ENCODE results near the gene VAC14. TPM values are rescaled to one million over a fixed set of nuclear protein-coding genes. Genes with fewer than 3 reads are reported as not detected.

The VAC14 gene
- polyA plus RNA-seq, 1 of the 3 experiments (the other 2 are of a cell fraction) = 33.2 TPM

DNA sequence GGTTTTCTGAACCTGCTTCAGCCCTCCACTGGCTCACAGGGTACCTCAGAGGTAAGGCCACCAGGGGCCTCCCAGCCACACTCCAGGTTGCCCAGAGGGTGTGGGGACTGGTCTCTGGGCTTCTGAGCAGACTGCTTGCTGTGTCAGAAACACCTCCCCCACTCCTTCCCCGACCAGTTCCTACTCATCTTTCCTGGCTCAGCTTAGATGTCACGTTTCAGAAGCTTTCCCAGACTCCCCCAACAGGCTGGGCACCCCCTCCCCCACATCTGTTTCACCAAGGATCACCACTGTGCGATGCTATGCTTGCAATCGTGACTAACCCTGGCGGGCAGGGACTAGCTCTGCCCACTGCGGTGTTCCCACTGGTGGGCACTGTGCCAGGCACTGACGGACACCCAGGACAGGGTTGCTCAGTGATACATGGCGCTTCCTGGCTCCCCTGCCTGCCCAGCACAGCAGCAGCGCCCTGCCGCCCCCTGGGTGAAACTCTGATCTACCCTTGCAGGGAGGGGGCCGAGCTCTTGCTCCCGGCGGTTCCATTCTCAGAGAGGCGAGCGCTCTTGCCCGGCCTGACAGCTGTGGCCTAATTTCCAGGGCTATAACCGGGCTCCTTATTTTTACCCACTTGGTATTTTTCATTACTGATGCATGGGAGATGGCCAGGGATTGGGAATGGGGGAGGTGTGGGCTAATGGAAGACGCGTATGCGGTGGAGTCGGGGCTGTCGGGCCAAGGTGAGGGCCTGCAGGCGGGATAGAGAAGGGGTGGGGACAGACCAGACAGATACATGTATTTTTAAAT is 85.7 kb downstream of the VAC14 start (continued):
- TF ChIP-seq, protein P1, sequence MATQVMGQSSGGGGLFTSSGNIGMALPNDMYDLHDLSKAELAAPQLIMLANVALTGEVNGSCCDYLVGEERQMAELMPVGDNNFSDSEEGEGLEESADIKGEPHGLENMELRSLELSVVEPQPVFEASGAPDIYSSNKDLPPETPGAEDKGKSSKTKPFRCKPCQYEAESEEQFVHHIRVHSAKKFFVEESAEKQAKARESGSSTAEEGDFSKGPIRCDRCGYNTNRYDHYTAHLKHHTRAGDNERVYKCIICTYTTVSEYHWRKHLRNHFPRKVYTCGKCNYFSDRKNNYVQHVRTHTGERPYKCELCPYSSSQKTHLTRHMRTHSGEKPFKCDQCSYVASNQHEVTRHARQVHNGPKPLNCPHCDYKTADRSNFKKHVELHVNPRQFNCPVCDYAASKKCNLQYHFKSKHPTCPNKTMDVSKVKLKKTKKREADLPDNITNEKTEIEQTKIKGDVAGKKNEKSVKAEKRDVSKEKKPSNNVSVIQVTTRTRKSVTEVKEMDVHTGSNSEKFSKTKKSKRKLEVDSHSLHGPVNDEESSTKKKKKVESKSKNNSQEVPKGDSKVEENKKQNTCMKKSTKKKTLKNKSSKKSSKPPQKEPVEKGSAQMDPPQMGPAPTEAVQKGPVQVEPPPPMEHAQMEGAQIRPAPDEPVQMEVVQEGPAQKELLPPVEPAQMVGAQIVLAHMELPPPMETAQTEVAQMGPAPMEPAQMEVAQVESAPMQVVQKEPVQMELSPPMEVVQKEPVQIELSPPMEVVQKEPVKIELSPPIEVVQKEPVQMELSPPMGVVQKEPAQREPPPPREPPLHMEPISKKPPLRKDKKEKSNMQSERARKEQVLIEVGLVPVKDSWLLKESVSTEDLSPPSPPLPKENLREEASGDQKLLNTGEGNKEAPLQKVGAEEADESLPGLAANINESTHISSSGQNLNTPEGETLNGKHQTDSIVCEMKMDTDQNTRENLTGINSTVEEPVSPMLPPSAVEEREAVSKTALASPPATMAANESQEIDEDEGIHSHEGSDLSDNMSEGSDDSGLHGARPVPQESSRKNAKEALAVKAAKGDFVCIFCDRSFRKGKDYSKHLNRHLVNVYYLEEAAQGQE (IDR thresholded peaks at IDR 0.05; ENCODE audit: low read depth, low read length) = peak; percentile 20; the same call in 1 of the 2 replicates
- TF ChIP-seq, protein P2, sequence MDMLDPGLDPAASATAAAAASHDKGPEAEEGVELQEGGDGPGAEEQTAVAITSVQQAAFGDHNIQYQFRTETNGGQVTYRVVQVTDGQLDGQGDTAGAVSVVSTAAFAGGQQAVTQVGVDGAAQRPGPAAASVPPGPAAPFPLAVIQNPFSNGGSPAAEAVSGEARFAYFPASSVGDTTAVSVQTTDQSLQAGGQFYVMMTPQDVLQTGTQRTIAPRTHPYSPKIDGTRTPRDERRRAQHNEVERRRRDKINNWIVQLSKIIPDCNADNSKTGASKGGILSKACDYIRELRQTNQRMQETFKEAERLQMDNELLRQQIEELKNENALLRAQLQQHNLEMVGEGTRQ (IDR thresholded peaks at IDR 0.05; ENCODE audit: borderline replicate concordance, low read depth, low read length) = no peak
- TF ChIP-seq, protein P3, sequence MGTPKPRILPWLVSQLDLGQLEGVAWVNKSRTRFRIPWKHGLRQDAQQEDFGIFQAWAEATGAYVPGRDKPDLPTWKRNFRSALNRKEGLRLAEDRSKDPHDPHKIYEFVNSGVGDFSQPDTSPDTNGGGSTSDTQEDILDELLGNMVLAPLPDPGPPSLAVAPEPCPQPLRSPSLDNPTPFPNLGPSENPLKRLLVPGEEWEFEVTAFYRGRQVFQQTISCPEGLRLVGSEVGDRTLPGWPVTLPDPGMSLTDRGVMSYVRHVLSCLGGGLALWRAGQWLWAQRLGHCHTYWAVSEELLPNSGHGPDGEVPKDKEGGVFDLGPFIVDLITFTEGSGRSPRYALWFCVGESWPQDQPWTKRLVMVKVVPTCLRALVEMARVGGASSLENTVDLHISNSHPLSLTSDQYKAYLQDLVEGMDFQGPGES (IDR thresholded peaks at IDR 0.05; ENCODE audit: low read depth, low read length) = no peak
- TF ChIP-seq POLR2AphosphoS5 (IDR thresholded peaks at IDR 0.05; ENCODE audit: low read depth, low read length) = peak; percentile 50
- peak; percentile 90; the same call in 1 of the 2 replicates for TF ChIP-seq RXRA (IDR thresholded peaks at IDR 0.05; ENCODE audit: borderline replicate concordance, low read depth)
- no peak; the same call in 1 of the 2 replicates for TF ChIP-seq GATA2 (CRISPR knock-in tag; IDR thresholded peaks at IDR 0.05)
- TF ChIP-seq, protein P4, sequence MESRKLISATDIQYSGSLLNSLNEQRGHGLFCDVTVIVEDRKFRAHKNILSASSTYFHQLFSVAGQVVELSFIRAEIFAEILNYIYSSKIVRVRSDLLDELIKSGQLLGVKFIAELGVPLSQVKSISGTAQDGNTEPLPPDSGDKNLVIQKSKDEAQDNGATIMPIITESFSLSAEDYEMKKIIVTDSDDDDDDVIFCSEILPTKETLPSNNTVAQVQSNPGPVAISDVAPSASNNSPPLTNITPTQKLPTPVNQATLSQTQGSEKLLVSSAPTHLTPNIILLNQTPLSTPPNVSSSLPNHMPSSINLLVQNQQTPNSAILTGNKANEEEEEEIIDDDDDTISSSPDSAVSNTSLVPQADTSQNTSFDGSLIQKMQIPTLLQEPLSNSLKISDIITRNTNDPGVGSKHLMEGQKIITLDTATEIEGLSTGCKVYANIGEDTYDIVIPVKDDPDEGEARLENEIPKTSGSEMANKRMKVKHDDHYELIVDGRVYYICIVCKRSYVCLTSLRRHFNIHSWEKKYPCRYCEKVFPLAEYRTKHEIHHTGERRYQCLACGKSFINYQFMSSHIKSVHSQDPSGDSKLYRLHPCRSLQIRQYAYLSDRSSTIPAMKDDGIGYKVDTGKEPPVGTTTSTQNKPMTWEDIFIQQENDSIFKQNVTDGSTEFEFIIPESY (IDR thresholded peaks at IDR 0.05; ENCODE audit: borderline replicate concordance, low read depth) = no peak
- TF ChIP-seq EZH2phosphoT487 (IDR thresholded peaks at IDR 0.05; ENCODE audit: borderline replicate concordance, low read depth) = no peak
- TF ChIP-seq MXI1 (IDR thresholded peaks at IDR 0.05; ENCODE audit: low read depth, low read length) = no peak
- TF ChIP-seq NRF1 (IDR thresholded peaks at IDR 0.05; ENCODE audit: low read depth, low read length) = no peak
- TF ChIP-seq RCOR1 (IDR thresholded peaks at IDR 0.05; ENCODE audit: low read length) = no peak; the same call in 1 of the 2 replicates
- TF ChIP-seq CHD2 (IDR thresholded peaks at IDR 0.05; ENCODE audit: low read length, partially characterized antibody) = peak; percentile 90
- TF ChIP-seq, protein P5, sequence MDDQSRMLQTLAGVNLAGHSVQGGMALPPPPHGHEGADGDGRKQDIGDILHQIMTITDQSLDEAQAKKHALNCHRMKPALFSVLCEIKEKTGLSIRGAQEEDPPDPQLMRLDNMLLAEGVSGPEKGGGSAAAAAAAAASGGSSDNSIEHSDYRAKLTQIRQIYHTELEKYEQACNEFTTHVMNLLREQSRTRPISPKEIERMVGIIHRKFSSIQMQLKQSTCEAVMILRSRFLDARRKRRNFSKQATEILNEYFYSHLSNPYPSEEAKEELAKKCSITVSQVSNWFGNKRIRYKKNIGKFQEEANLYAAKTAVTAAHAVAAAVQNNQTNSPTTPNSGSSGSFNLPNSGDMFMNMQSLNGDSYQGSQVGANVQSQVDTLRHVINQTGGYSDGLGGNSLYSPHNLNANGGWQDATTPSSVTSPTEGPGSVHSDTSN (IDR thresholded peaks at IDR 0.05) = peak; percentile 80
- no peak for TF ChIP-seq RFX5 (IDR thresholded peaks at IDR 0.05; ENCODE audit: low read length)
- TF ChIP-seq FOSL2 (IDR thresholded peaks at IDR 0.05; ENCODE audit: borderline replicate concordance, low read depth) = peak; percentile 73
- TF ChIP-seq, protein P6, sequence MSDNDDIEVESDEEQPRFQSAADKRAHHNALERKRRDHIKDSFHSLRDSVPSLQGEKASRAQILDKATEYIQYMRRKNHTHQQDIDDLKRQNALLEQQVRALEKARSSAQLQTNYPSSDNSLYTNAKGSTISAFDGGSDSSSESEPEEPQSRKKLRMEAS (IDR thresholded peaks at IDR 0.05; ENCODE audit: low read depth) = peak; percentile 92
- peak; percentile 16; the same call in 1 of the 2 replicates for TF ChIP-seq SMC3 (IDR thresholded peaks at IDR 0.05; ENCODE audit: low read depth, low read length)
- peak; percentile 42; the same call in 1 of the 2 replicates for TF ChIP-seq YY1 (IDR thresholded peaks at IDR 0.05; ENCODE audit: low read depth)
- 0 out of 2 replicates have a peak, but pooled peaks have one; percentile 38 for TF ChIP-seq ELF1 (IDR thresholded peaks at IDR 0.05)

Measured in SK-N-SH (cell line).